GM21619 (cell line): ENCODE measurements around the gene INVS.

Source experiments
- ATAC-seq: cut with Tn5 transposase; IDR thresholded peaks from one replicate; pipeline ENCODE4 v1.9.1; 2021; ENCODE audit not compliant: unreplicated experiment

The INVS gene

GRCh38 chr9:100267211-100267610 is 168.2 kb downstream of the INVS start:
- no peak for ATAC-seq

GRCh38 chr9:100268271-100268670 is 169.2 kb downstream of the INVS start:
- no peak for ATAC-seq

- no peak for ATAC-seq
Observed at GRCh38 chr9:100269656-100270055, 170.6 kb downstream of the INVS start.

- ATAC-seq: no peak
Observed at GRCh38 chr9:100277166-100277979, 178.3 kb downstream of the INVS start.

- no peak for ATAC-seq
Observed at GRCh38 chr9:100281066-100281465, 182.0 kb downstream of the INVS start.

- ATAC-seq: no peak
Observed at GRCh38 chr9:100281676-100282387, 182.8 kb downstream of the INVS start.

GRCh38 chr9:100282388-100282719 is 183.3 kb downstream of the INVS start:
- ATAC-seq: no peak

GRCh38 chr9:100284247-100284646 is 185.2 kb downstream of the INVS start:
- no peak for ATAC-seq

GRCh38 chr9:100285080-100285479 is 186.0 kb downstream of the INVS start:
- ATAC-seq: no peak

- no peak for ATAC-seq
Observed at GRCh38 chr9:100285601-100286000, 186.6 kb downstream of the INVS start.

GRCh38 chr9:100286257-100286656 is 187.2 kb downstream of the INVS start:
- no peak for ATAC-seq

GRCh38 chr9:100287186-100287585 is 188.1 kb downstream of the INVS start:
- no peak for ATAC-seq

GRCh38 chr9:100290714-100291113 is 191.7 kb downstream of the INVS start:
- no peak for ATAC-seq

GRCh38 chr9:100292414-100292813 is 193.4 kb downstream of the INVS start:
- no peak for ATAC-seq

GRCh38 chr9:100294341-100294740 is 195.3 kb downstream of the INVS start:
- ATAC-seq: no peak

- no peak for ATAC-seq
Observed at GRCh38 chr9:100294806-100295205, 195.8 kb downstream of the INVS start.

GRCh38 chr9:100295240-100295639 is 196.2 kb downstream of the INVS start:
- no peak for ATAC-seq

- no peak for ATAC-seq
Observed at GRCh38 chr9:100296407-100296806, 197.4 kb downstream of the INVS start.

- no peak for ATAC-seq
Observed at GRCh38 chr9:100298378-100298777, 199.3 kb downstream of the INVS start.

GRCh38 chr9:100303747-100304146 is 204.7 kb downstream of the INVS start:
- no peak for ATAC-seq

- ATAC-seq: no peak
Observed at GRCh38 chr9:100306283-100306682, 207.2 kb downstream of the INVS start.

- no peak for ATAC-seq
Observed at GRCh38 chr9:100307080-100307479, 208.0 kb downstream of the INVS start.
